Stimulated activated CD4-positive, alpha-beta T cell treated with anti-CD3 and anti-CD28 coated beads, TNF-alpha, amount 100 ng/mL, for 1 hour (primary cell): ENCODE data around the gene ADTRP.

ENCODE experiments used
- DNase-seq, 3 donors: peaks; one replicate each; pipeline ENCODE4 v3.0.0-alpha.2; 2020; ENCODE audit warnings: low read depth in 3 of 3, low spot score in 1 of 3

ADTRP gene

DNA sequence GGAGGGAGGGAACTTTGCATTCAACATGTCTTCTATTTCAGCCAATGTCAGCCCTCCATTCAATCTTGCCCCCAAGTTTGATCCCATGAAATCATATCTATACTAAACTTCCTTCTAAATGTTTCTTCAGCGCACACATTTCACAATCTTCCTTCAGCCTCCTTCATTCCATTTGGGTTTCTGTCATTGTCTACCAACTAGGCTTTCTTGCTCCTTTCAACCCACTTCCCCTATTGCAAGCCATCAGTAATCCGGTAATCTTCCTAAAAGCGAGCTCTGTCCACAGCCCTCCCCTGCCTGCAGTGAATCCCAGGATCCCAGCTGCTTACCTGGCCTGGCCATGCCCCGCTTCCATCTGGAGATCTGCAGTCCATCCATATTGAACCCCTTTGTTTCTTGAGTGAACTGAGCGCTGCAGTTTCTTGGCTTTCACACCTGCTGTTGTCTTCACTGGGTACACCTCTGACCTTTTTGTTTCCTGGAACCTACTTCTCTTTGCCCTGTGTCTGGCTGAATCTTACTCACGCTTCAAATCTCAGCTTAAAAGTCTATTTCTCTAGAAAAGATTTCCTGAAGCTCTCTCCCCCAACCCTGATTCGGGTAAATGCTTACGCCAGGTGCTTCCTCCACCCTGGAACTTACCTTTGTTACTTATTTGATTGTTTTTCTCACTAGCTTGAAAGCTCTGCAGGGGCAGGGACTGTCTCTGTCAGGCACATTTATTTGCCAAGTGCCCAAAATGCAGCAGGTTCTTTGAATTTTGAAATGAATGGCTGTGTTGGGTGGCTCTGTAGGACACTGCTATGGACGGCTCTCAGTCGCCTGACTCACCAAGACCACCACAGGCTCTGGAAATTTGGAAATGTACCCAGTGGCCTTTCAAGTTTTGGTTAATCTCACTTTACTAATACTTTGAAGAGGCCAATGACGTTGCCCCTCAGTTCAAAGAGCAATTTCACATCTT lies 50.3 kb downstream of the ADTRP start:
- DNase-seq = no peak

DNA sequence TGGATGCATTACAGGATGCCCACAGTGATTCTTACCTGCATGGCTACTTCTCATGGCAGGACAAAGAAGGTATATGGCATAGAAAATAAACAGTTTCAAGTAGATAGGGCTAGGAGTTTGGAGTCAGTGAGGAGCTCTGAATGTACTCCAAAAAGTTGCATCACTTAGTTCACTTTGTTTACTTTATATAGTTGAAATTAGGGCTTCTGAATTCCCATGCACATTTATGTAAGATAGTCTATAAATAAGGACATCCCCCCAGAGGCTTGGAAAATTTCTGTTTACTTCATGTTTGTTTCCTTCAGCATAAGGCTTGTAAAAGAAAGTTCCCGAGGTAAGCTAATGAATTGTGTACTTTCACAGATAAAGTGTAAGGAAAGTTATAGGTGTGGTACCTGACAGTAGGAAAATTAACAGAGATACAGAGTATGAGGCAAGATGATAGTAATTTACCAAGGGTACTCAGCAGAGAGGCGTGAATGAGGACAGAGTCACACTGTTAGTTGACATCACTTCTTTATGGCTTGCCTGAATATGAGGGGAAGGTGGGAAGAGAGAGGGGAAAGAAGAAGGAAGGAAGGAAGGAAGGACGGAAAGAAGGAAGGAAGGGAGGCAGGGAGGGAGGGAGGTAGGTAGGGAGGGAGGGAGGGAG lies 51.1 kb downstream of the ADTRP start:
- no peak for DNase-seq

DNA sequence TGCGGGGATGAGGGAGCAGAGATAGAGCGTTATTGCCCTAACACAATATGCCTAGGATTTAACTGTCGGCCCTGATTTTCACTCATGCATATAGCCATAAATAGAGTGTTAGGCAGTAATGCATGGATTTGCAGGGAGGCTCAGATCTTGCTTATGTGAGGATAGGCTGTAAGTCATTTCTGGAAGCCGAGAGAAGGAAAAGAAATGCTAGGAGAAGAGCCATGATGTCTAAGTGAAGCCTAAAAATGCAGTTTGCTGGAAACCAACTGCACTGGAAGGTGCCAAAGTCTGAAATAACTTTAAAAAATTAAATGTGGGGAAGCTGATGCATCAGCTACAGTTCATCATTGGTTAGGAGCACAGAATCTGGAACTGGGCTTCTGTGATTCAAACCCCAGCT lies 54.3 kb downstream of the ADTRP start:
- DNase-seq = no peak

DNA sequence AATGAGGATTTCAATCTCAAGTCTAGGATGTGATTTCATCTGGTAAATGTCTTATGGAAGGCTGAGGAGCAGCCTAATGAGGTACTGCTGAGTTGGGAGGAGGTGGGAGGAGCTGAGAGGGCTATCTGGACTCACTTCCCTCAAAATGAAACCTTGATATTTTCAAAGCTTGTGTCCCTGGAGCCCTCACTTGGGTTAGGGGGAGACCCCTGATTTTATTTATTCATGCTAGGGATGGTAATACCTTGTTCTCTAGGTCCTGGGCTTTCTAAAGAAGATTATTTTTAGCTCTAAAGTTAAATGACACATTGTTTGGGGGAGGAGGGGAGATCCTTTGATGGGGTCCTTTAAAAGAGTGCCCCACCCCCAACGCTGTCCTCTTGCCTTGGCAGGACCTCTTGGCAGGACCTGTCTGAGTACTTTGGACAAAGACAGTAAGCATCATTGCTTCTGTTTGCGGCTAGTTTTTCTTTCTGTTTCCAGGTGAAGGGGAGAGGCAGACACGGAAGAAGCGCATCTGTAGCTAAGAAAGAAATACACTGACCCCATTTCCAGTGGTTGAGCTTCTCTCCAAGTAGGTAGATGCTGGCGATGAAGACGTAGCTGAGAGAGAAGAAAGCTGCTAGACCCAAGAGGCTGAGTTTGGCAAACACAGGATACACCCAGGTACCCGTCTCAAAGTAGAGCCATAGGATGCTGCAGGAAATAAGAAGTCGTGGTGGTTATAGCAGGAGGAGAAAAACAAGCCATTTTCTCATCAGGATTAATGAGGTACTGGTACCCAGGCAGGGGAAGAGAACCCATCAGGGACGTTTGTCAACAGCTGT lies 55.6 kb downstream of the ADTRP start:
- no peak for DNase-seq

DNA sequence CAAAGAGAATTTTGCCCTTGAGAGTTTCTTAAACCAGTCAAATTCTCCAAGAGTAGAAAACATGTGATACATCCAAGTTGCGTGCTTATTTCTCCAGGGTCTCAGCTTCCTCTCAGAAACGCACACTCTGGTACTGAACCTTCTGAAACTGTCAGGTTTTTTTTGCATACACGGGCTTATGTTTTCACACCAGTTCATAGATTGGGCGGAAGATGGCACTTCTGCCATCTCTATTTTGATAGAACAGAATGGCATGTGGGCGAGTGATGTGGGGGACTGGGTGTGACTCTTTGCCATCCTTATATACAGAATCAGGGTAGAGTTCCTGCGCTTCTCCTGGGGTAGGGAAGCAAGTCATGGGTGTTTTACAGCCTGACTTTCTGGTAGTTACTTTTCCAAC lies 56.4 kb downstream of the ADTRP start:
- DNase-seq = no peak

DNA sequence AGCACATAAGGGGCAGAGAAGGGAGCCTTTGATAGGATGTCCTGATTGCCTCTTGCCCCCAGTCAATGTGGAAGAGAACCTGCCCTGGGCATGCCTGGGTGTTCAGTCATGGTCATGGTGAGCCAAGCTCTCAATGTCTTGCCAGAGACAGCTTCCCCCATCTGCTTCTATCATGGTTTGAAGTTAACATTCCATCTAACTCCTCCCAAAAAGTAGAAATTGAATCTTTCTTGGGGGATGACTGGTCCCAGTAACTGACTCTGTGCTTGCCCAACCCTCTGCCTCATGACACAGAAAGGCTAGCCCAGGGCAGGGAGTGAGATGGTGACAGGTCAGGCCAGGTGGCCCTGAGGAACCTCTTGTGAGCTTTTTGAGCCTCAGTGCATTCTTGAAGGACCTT lies 60.1 kb downstream of the ADTRP start:
- no peak for DNase-seq

DNA sequence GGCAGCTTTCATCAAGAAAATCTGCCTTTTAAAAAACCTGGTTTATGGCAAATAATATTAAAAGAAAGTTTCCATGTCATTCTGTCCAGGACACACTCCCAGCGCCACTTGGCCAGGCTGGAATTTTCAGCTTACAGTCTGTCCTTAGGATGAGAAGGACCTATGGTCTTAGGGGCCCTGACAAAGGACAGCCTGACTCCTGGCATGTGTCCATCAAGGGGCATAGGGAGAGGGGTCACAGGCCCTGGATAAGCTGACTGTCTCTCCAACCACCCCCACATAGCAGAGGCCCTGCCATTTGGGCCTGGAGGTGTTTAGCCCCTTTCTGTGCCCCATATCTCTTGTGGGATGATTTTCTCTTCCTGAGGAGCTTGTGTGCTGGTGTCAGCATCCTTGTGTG lies 60.6 kb downstream of the ADTRP start:
- no peak for DNase-seq

DNA sequence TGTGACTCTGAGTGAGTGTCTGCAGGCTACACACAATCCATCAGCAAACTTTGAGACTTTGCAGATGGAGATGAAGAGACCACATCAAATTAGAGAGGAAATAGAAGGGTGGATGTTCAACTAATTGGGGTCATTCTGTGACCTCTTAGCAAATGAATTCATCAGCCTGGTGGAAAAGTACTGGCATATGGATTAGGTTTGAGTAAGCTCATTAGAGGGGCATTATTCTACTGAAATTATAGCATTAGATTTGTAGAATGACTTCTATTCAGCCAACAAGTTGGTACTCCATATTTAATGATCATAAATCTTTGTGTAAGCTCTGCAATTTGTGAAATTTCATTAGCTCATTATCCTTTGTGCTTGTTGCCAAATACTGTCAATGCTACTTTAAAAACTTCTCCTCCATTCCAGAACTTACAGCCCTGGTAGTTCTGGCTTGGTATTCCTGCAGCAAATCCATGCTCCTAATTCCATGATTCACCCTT lies 63.8 kb downstream of the ADTRP start:
- no peak for DNase-seq

DNA sequence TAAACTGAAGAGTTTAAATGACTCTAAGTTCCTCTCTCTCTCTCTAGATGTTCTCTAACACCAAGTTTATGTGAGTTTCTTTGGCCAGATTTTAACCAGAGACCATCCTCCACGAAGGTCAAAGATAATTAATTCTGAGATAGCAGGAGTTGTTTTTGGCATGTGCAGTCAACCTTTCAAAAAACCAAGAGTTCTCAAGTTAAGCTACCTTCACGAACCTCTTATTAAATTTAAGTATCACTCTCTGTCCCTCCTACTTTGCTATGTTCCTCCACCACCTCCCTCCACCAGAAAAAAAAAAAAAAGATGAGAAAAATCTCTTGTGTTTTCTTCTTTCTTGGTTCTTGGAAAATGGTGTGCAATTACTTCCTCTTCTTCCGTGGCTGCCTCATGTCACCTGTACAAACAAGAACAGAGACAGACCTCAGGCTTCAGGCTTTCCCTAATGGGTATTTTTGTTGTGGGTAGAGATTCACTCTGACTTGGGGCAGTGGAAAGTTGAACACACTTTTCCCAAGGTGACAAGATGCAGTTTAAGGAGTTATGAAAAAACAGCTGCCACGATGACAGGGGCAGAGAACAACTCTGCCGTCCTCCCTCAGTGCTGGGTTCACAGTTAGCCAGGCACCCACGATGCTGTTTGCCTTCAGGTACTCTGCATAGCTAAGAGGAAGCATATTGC lies 64.3 kb downstream of the ADTRP start:
- DNase-seq = no peak

DNA sequence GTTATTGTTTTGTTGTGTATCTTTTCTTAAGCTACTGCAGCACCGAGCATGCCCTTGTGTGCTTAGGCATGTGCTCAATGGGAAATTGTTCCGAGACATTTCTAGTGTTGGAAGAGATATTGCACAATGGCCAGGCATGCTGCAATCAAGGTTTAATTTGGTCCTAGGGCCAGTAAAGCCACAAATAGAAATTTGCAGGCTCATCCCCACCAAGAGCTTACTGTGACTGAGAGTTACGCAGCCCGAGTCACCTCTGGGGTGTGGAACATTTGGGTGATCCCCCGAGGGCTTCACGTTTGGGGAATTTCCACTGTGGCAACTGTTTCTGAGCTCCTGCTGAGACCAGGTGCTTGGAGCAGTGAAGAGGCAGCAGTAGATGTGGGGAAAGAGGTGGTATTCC lies 65.8 kb downstream of the ADTRP start:
- DNase-seq = no peak

DNA sequence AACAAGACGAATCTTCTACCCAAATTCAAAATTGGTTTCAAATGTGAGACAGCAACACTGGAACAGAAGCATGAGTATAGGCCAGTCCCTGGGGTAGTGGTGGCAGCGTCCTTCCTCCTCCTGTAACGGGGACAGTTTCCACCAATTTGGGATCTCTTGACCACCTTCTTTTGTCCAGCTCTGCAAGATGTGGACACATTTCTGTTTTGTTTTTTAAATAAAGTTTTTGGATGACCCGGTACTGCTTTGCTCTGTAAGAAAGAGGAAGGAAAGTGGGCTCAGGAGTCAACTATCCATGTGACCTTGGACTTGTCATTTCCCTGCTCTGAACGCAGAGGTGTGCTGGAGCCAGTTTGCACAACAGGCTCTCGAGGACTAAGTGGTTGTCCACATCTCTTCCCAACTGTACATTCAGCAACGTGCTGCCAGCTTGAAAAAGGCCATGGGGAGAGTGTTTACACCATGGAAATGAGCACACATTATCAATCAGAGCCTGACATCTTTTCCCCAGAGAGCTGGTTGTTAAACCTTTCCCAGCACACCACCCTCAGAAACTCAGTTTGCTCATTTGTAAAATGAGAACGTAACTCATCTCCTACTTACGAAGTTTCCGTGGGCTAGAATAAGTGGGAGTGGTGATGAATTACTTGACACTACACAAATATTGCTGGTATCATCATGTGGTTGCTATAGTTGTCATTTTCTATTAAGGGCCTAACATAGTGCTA lies 66.5 kb downstream of the ADTRP start:
- no peak for DNase-seq

DNA sequence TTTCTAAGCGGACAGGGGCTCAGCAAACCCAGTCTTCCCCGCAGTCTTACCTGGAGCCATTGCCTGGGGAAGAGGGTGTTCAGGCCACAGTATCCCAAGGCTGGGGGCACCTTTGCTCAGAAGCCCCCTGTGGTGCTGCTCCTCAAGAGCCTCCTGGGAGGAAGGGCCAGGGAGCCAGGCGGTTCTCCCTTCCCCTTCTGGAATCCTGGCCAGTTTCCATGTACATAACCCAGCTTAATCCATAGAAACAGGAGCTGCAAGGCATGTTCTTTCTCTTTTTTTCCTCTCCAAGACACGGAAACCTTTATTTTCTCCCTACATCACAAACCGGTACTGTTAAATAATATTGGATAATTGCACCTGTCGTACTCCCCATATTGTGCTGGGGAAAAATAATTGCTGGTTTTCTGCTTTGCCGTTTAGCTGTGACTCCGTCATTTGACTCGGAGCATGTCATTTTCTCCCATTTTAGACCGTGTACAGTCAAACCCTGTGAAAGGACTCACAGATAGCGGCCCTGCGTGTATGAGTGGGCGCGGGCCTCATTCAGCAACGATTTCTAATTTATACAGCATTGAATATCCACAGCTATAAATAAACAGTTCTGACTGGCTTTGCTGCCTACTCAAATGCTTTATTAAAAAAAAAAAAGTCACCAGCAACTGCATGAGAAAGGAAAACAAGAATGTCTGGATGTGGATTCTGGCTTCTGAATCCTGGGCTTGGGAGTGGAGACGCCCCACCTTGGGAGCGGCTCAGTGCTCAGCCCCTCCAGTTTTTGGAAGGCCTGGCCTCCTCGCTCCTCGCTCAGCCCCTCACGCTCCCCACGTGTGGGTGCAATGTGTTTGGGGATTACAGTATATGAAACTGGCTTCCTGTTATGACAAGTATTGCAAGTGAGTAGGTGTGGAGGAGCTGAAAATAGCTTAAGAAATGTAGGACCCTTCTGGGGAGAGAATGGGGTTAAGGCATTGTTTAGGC lies 67.3 kb downstream of the ADTRP start:
- peak in 1 of 3 donors; percentile 59 for DNase-seq

DNA sequence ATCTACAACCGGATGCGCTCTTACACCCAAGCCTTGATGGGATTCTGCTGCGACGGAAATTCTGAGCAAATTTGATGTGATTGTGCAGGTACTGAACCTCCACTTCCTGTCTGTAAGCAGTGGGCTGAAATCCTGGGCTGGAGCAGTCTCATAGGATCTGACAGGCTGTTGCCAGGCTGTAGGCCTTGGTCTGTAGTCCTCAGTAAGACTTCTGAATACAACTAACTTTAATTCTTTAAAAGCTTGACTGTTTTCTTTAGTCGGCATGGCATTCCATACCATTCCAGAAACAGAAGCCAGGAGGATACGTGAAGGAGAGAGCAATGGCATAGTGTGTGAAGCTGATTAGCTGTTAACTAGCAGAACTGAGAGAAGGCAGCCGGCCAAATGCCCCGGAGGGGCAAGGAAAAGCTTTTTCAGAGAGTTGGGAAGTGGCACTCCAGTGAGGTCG lies 68.3 kb downstream of the ADTRP start:
- DNase-seq = peak in 2 of 3 donors; percentile 27 to 29

DNA sequence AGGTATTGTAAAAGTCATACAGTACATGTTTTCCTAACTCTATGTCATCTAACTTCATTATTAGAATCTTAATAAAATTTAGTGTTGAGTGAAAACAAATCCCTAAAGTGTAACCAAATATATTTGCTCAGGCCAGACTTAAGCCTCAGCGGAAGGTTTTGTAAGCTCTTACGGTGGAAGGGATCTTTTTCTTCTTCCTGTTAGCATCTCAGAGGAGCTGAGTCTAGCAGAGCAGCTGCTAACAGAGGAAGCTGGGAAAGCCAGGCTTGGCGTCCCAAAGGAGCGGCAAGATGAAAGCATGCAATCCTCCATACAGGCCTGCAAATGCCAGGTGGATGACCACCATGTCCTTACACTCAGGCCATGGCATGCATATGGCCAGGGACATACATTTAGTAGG lies 72.4 kb downstream of the ADTRP start:
- no peak for DNase-seq

DNA sequence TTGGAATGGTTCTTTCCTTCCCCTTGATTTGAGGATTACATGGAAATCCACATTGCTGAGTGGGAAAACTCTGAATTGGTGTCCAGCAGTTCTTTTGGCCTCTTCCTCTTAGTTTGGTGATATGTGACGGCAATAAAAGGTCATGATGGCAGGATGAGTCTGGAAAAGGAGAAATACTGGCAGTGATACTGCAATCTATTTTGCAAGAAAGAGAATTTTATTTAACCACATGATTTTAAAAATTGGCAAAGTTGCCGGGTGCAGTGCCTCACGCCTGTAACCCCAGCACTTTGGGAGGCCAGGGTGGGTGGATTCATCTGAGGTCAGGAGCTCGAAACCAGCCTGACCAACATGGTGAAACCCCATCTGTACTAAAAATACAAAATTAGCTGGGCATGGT lies 73.1 kb downstream of the ADTRP start:
- DNase-seq = no peak

DNA sequence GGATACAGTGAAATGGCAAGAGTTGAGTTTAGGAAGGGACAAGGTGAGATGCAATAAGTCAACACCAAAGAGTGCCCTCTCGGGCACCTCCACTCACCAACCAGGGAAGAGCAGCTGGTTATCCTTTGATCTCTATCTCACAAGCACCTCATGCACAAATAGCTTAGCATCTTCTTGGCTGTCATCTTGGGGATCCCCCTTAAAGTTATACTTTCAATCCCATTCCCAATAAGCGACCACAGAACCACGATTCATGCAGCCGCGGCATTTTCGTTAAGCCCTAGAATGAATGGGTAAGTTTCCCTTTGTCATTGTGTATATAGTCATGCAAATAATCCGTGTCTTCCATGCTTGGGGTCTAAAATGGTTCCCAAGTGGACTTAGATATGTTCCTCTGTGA lies 73.5 kb downstream of the ADTRP start:
- DNase-seq = no peak

DNA sequence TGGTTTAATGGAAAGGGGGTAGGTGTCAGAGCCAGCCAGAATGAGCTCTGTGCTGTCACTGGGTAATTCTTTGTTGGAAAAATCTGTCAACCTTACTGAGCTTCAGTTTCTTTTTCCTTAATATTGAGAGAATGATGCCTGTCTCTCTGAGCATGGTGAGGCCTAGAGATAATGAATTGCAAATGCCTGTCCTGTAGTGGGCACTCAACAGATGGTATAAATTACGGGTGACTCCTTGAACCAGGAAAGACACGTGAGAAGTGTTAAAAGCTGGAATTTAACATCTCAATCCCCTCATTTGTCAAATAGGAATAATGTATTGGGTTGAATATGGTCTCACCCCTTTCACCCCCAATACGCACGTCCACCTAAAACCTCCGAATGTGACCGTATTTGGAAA lies 74.9 kb downstream of the ADTRP start:
- no peak for DNase-seq

DNA sequence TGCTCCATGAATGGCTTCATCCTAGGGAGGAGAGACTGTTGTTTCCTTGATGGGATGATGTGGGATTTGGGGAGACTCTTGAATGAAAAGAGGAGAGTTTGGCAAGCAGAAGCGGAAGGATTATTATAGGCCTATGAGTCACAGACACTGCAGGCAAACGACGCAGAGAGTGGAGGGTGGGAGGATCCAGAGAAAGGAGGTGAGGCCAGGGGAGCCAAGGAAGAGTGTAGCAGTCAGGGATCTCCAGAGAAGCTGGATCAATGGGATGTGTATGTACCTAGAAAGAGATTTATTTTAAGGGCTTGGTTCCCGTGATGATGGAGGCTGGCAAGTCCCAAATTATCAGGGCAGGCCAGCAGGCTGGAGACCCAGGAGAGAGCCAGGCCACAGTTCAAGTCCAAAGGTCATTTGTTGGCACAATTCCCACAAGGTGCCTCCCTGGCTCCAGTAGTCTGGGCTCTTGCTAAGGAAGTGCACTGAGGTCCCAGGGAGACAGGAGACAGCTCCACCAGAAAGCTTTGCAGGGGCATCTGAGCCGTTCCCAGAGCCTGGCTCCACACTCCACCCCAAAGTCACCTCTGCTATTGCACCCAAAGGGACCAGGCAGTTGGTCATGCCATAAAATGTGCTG lies 76.0 kb downstream of the ADTRP start:
- no peak for DNase-seq

DNA sequence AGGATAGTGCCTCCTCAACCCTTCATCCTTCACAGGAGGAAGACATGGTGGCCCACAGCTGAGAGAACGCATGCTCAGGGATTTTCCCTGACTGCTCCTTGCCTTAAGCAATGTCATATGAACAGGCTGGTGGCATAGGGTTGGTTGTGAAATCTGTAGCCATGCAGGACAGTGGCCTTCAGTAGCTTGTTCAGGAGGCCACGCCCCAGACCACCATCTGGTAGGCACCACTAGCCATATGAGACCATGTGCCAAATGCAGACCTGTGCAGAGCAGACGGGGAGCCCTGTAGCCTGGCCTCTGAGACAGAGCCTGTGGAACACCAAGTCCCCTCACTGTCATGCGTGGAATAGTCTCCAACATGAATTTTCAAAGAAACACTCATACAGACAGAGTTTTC lies 76.5 kb downstream of the ADTRP start:
- DNase-seq = no peak
